Hepatocyte (in vitro differentiated cells): ENCODE results near the gene TP53I11. TPM values are rescaled to one million over a fixed set of nuclear protein-coding genes. Genes with fewer than 3 reads are reported as not detected.

Experiments used
- DNase-seq: peaks from one replicate; pipeline ENCODE4 v3.0.0-alpha.2; 2016; ENCODE audit warnings: low spot score
- H2AFZ ChIP-seq: fragments of 200-600 bp; sonication (generic); 2 replicates; pipeline ENCODE4 v1.6.0; 2016; ENCODE audit warnings: antibody characterized with exemption, mild to moderate bottlenecking
- H3K27ac ChIP-seq: fragments of 200-600 bp; sonication (generic); 2 replicates; pipeline ENCODE4 v1.5.1; 2016; ENCODE audit warnings: mild to moderate bottlenecking
- H3K27me3 ChIP-seq: fragments of 200-600 bp; sonication (generic); 2 replicates; pipeline ENCODE4 v1.6.1; 2016
- H3K36me3 ChIP-seq: fragments of 200-600 bp; sonication (generic); replicated peaks from 2 replicates; pipeline ENCODE4 v1.5.1; 2016; ENCODE audit warnings: low read depth; ENCODE audit not compliant: insufficient read depth
- H3K4me1 ChIP-seq: fragments of 200-600 bp; sonication (generic); 2 replicates; pipeline ENCODE4 v1.5.1; 2016; ENCODE audit warnings: mild to moderate bottlenecking, moderate library complexity; ENCODE audit not compliant: insufficient read depth
- H3K4me2 ChIP-seq: fragments of 200-600 bp; sonication (generic); 2 replicates; pipeline ENCODE4 v1.6.0; 2016
- H3K4me3 ChIP-seq: fragments of 200-600 bp; sonication (generic); 2 replicates; pipeline ENCODE4 v1.5.1; 2016; ENCODE audit warnings: mild to moderate bottlenecking
- H3K79me2 ChIP-seq: fragments of 200-600 bp; sonication (generic); 2 replicates; pipeline ENCODE4 v1.6.0; 2017; ENCODE audit warnings: mild to moderate bottlenecking
- H3K9me2 ChIP-seq: fragments of 200-600 bp; sonication (generic); replicated peaks from 2 replicates; pipeline ENCODE4 v1.6.0; 2017; ENCODE audit warnings: mild to moderate bottlenecking; ENCODE audit not compliant: insufficient read depth
- H3K9me3 ChIP-seq: fragments of 200-600 bp; sonication (generic); 2 replicates; pipeline ENCODE4 v1.5.1; 2016; ENCODE audit warnings: low read depth, mild to moderate bottlenecking
- H4K20me1 ChIP-seq: fragments of 200-600 bp; sonication (generic); 2 replicates; pipeline ENCODE4 v1.6.0; 2016; ENCODE audit warnings: mild to moderate bottlenecking; ENCODE audit not compliant: insufficient read depth, poor library complexity, severe bottlenecking
- EZH2 ChIP-seq: fragments of 200-600 bp; sonication (generic); IDR thresholded peaks from 2 replicates; pipeline ENCODE4 v1.6.1; 2016; ENCODE audit warnings: antibody characterized with exemption, mild to moderate bottlenecking, borderline replicate concordance
- EZH2phosphoT487 ChIP-seq: fragments of 200-600 bp; sonication (generic); IDR thresholded peaks from one replicate; pipeline ENCODE4 v1.6.1; 2018; ENCODE audit warnings: antibody characterized with exemption, mild to moderate bottlenecking, low read depth, moderate library complexity; ENCODE audit not compliant: unreplicated experiment, severe bottlenecking
- WGBS: methylation state at CpG from one replicate; pipeline ENCODE4 v1.1.6; 2016; ENCODE audit warnings: low lambda C conversion rate; ENCODE audit errors: missing lambda C conversion rate; 5-methylcytosine and 5-hydroxymethylcytosine counted together
- polyA plus RNA-seq: library from polyadenylated mRNA; unstranded; fragments of >200 nt; fragmentation: Nextera tagmentation; extraction: Ambion mirVana; gene quantifications from 2 replicates; pipeline ENCODE4 v1.2.1, GENCODE V29; 2016
- total RNA-seq: library from RNA; depleted of rRNA; stranded (reverse); fragments of >200 nt; gene quantifications from 2 replicates; pipeline ENCODE4 v1.2.3, GENCODE V29; 2014
- TF ChIP-seq, protein P1 (sequence below): fragments of 200-600 bp; sonication (generic); IDR thresholded peaks from 2 replicates; pipeline ENCODE4 v1.5.1; 2016; ENCODE audit warnings: antibody characterized with exemption, mild to moderate bottlenecking; ENCODE audit not compliant: poor library complexity

TP53I11 gene
- total and polyA plus RNA-seq, 2 experiments from 2014 or later, result 15.4 to 41.8 TPM

DNA sequence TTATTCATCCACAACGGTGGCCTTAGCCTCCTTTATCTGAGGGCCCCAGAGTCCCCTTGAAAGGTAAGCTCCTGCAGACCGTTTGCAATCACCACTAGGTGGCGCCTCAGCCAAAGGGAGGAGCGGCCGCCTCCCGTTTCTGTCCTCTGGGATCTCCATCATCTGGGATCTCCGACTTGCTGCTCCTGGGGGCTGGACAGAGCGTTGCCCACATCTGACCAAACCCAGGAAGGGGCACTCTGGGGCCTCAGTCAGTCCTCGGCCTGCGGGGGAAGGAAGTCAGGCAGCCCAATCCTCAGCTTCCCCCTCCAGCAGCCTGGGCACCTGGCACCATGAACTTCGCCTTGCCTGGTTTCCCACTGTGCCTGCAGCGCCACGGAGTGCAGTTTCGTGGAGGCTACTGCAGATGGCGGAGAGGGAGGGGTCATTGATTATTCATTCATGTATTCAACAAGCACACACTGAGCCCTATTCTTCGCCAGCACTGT, 23.5 kb downstream of the TP53I11 start:
- DNase-seq, result peak; percentile 90
- Histone ChIP-seq H3K4me1 (no peaks in the 10 kb centered on the region), H3K27me3 (no peaks in the 10 kb centered on the region), H3K79me2 (no peaks in the 10 kb centered on the region), H3K4me2 (no peak overlapping the region), H4K20me1 (no peaks in the 10 kb centered on the region), H3K4me3 (no peak overlapping the region), H2AFZ (no peak overlapping the region), H3K27ac (no peak overlapping the region), H3K36me3 (no peaks in the 10 kb centered on the region), H3K9me3 (no peaks in the 10 kb centered on the region), H3K9me2 (no peaks in the 10 kb centered on the region)
- 37% methylated on average over 16 of the region's 16 CpGs for WGBS
- TF ChIP-seq, protein P1, sequence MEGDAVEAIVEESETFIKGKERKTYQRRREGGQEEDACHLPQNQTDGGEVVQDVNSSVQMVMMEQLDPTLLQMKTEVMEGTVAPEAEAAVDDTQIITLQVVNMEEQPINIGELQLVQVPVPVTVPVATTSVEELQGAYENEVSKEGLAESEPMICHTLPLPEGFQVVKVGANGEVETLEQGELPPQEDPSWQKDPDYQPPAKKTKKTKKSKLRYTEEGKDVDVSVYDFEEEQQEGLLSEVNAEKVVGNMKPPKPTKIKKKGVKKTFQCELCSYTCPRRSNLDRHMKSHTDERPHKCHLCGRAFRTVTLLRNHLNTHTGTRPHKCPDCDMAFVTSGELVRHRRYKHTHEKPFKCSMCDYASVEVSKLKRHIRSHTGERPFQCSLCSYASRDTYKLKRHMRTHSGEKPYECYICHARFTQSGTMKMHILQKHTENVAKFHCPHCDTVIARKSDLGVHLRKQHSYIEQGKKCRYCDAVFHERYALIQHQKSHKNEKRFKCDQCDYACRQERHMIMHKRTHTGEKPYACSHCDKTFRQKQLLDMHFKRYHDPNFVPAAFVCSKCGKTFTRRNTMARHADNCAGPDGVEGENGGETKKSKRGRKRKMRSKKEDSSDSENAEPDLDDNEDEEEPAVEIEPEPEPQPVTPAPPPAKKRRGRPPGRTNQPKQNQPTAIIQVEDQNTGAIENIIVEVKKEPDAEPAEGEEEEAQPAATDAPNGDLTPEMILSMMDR, result peak; percentile 89
- TF ChIP-seq EZH2, result no peak

- Histone ChIP-seq H3K36me3 (no peaks in the 10 kb centered on the region), H2AFZ (no peak overlapping the region)
- no peak for TF ChIP-seq EZH2phosphoT487
- TF ChIP-seq, protein P1, result no peak
- no peak for TF ChIP-seq EZH2
Observed at GRCh38 chr11:44926036-44926435, 24.6 kb downstream of the TP53I11 start.

GRCh38 chr11:44923806-44924205, 26.9 kb downstream of the TP53I11 start:
- H3K27ac ChIP-seq, result no peak overlapping the region
- H3K79me2 ChIP-seq, result no peaks in the 10 kb centered on the region
- no peak overlapping the region for H3K4me3 ChIP-seq
- H3K9me2 ChIP-seq, result no peaks in the 10 kb centered on the region
- no peak overlapping the region for H3K4me2 ChIP-seq
- no peaks in the 10 kb centered on the region for H4K20me1 ChIP-seq
- TF ChIP-seq EZH2, result no peak
- no peak for TF ChIP-seq EZH2phosphoT487
- TF ChIP-seq, protein P1, result no peak
- no peaks in the 10 kb centered on the region for H3K9me3 ChIP-seq
- no peak overlapping the region for H2AFZ ChIP-seq
- no peaks in the 10 kb centered on the region for H3K36me3 ChIP-seq
- DNase-seq, result no peak
- H3K27me3 ChIP-seq, result no peaks in the 10 kb centered on the region
- WGBS, result 90% methylated on average over 2 of the region's 3 CpGs
- H3K4me1 ChIP-seq, result no peaks in the 10 kb centered on the region

More at GRCh38 chr11:44926036-44926435, 24.6 kb downstream of the TP53I11 start:
- no peaks in the 10 kb centered on the region for H3K4me1 ChIP-seq
- no peaks in the 10 kb centered on the region for H3K9me2 ChIP-seq
- H3K27me3 ChIP-seq, result no peaks in the 10 kb centered on the region
- H3K4me3 ChIP-seq, result no peak overlapping the region
- H3K9me3 ChIP-seq, result no peaks in the 10 kb centered on the region
- WGBS, result 84% methylated on average over 8 of the region's 8 CpGs
- H4K20me1 ChIP-seq, result no peaks in the 10 kb centered on the region
- DNase-seq, result no peak
- H3K4me2 ChIP-seq, result no peak overlapping the region
- no peak overlapping the region for H3K27ac ChIP-seq
- no peaks in the 10 kb centered on the region for H3K79me2 ChIP-seq

GRCh38 chr11:44923115-44923514, 27.6 kb downstream of the TP53I11 start:
- H3K9me2 ChIP-seq, result no peaks in the 10 kb centered on the region

More at GRCh38 chr11:44923115-44923514, 27.6 kb downstream of the TP53I11 start:
- no peak overlapping the region for H3K27ac ChIP-seq
- no peaks in the 10 kb centered on the region for H3K27me3 ChIP-seq
- WGBS, result 81% methylated on average over 7 of the region's 7 CpGs
- no peaks in the 10 kb centered on the region for H3K79me2 ChIP-seq
- no peaks in the 10 kb centered on the region for H4K20me1 ChIP-seq
- no peak overlapping the region for H2AFZ ChIP-seq
- no peak for DNase-seq
- no peaks in the 10 kb centered on the region for H3K9me3 ChIP-seq
- no peak overlapping the region for H3K4me3 ChIP-seq
- H3K4me1 ChIP-seq, result no peaks in the 10 kb centered on the region
- no peak for TF ChIP-seq EZH2phosphoT487
- no peak for TF ChIP-seq EZH2
- TF ChIP-seq, protein P1, result no peak
- no peaks in the 10 kb centered on the region for H3K36me3 ChIP-seq
- H3K4me2 ChIP-seq, result no peak overlapping the region
